Mesenchymal stem cell (in vitro differentiated cells and primary cell): ENCODE results near the gene IGSF8.
"Not testable (repeated sequence)": the region's sequence is repeated elsewhere in the genome, so short reads cannot be mapped to it uniquely, and the experiment has no call there.

Experiments used
- DNase-seq: peaks from one replicate; pipeline ENCODE4 v3.0.0-alpha.2; 2013
- H2AFZ ChIP-seq: one replicate; pipeline ENCODE4 v1.6.1; 2013; ENCODE audit warnings: low read depth, mild to moderate bottlenecking, control low read depth, inconsistent platforms, low read length, moderate library complexity
- H2AK5ac ChIP-seq: 2 replicates; pipeline ENCODE4 v1.6.1; 2013; ENCODE audit warnings: low read length, moderate library complexity, mild to moderate bottlenecking, inconsistent platforms; ENCODE audit not compliant: severe bottlenecking
- H2BK120ac ChIP-seq: one replicate; pipeline ENCODE4 v1.6.1; 2013; ENCODE audit warnings: low read depth, mild to moderate bottlenecking, inconsistent platforms, low read length, moderate library complexity
- H2BK12ac ChIP-seq, 2 experiments: one replicate each; pipeline ENCODE4 v1.6.1; 2013; ENCODE audit warnings: inconsistent platforms in 2 of 2, low read length in 2 of 2, mild to moderate bottlenecking in 2 of 2, moderate library complexity in 2 of 2, control low read depth in 1 of 2
- H2BK15ac ChIP-seq: one replicate; pipeline ENCODE4 v1.6.1; 2013; ENCODE audit warnings: mild to moderate bottlenecking, low read depth, inconsistent platforms; ENCODE audit not compliant: poor library complexity, severe bottlenecking
- H2BK5ac ChIP-seq: 2 replicates; pipeline ENCODE4 v1.6.1; 2013; ENCODE audit warnings: low read depth, mild to moderate bottlenecking, low read length, control low read depth, inconsistent platforms; ENCODE audit not compliant: poor library complexity, severe bottlenecking
- H3K14ac ChIP-seq, 2 experiments: one replicate each; pipeline ENCODE4 v1.6.1; 2013; ENCODE audit warnings: inconsistent platforms in 2 of 2, low read length in 2 of 2, control low read depth in 1 of 2, mild to moderate bottlenecking in 1 of 2, moderate library complexity in 1 of 2
- H3K18ac ChIP-seq, 2 experiments: one replicate each; pipeline ENCODE4 v1.6.1; 2013; ENCODE audit warnings: inconsistent platforms in 2 of 2, low read length in 2 of 2, control low read depth in 1 of 2, low read depth in 1 of 2, mild to moderate bottlenecking in 1 of 2
- H3K23ac ChIP-seq, 2 experiments: one replicate each; pipeline ENCODE4 v1.6.1; 2013; ENCODE audit warnings: inconsistent platforms in 2 of 2, low read length in 2 of 2, mild to moderate bottlenecking in 2 of 2, moderate library complexity in 2 of 2, control low read depth in 1 of 2
- H3K27ac ChIP-seq: 2 replicates; pipeline ENCODE4 v1.5.1; 2013; ENCODE audit warnings: mild to moderate bottlenecking, moderate library complexity, low read length, control low read depth, inconsistent platforms; ENCODE audit not compliant: poor library complexity, severe bottlenecking
- H3K27me3 ChIP-seq, 2 experiments: 2 replicates each; pipeline versions ENCODE4 v1.6.1 to v1.7.0; 2013; ENCODE audit warnings: low read length in 2 of 2, mild to moderate bottlenecking in 2 of 2, moderate library complexity in 2 of 2, control low read depth in 1 of 2, inconsistent platforms in 1 of 2; ENCODE audit not compliant: control insufficient read depth in 1 of 2, insufficient read depth in 1 of 2
- H3K36me3 ChIP-seq, 2 experiments: 2 replicates each; pipeline versions ENCODE4 v1.6.1 to v1.7.0; 2013; ENCODE audit warnings: low read length in 2 of 2, control low read depth in 1 of 2, inconsistent platforms in 1 of 2, low read depth in 1 of 2, mild to moderate bottlenecking in 1 of 2; ENCODE audit not compliant: insufficient read depth in 2 of 2, control insufficient read depth in 1 of 2
- H3K4ac ChIP-seq, 2 experiments: one replicate each; pipeline ENCODE4 v1.6.1; 2013; ENCODE audit warnings: inconsistent platforms in 2 of 2, low read length in 2 of 2, mild to moderate bottlenecking in 2 of 2, moderate library complexity in 2 of 2, control low read depth in 1 of 2, low read depth in 1 of 2
- H3K4me1 ChIP-seq: 2 replicates; pipeline ENCODE4 v1.6.1; 2013; ENCODE audit warnings: low read depth, low read length, control low read depth; ENCODE audit not compliant: control insufficient read depth, insufficient read depth
- H3K4me2 ChIP-seq: 2 replicates; pipeline ENCODE4 v1.6.1; 2013; ENCODE audit warnings: low read length, mild to moderate bottlenecking, inconsistent platforms; ENCODE audit not compliant: poor library complexity, severe bottlenecking
- H3K4me3 ChIP-seq, 2 experiments: 2 replicates each; pipeline versions ENCODE4 v1.5.1 to v1.7.0; 2013; ENCODE audit warnings: low read length in 2 of 2, mild to moderate bottlenecking in 2 of 2, control low read depth in 1 of 2, low read depth in 1 of 2; ENCODE audit not compliant: insufficient read depth in 1 of 2
- H3K79me1 ChIP-seq: replicated peaks from 2 replicates; pipeline ENCODE4 v1.6.1; 2013; ENCODE audit warnings: mild to moderate bottlenecking, control low read depth, low read length, inconsistent platforms; ENCODE audit not compliant: poor library complexity, severe bottlenecking
- H3K9ac ChIP-seq: 2 replicates; pipeline ENCODE4 v1.7.0; 2013; ENCODE audit warnings: mild to moderate bottlenecking, low read length, moderate library complexity
- H3K9me3 ChIP-seq: 2 replicates; pipeline ENCODE4 v1.7.0; 2013; ENCODE audit warnings: mild to moderate bottlenecking, low read length; ENCODE audit not compliant: control insufficient read depth
- H4K8ac ChIP-seq: one replicate; pipeline ENCODE4 v1.6.1; 2013; ENCODE audit warnings: inconsistent platforms, mild to moderate bottlenecking, low read length, moderate library complexity
- H4K91ac ChIP-seq: one replicate; pipeline ENCODE4 v1.6.1; 2013; ENCODE audit warnings: mild to moderate bottlenecking, low read length, inconsistent platforms
- WGBS: methylation state at CpG from one replicate; pipeline ENCODE4 v1.1.7; 2013; ENCODE audit warnings: mixed read lengths; 5-methylcytosine and 5-hydroxymethylcytosine counted together

IGSF8 gene

DNA sequence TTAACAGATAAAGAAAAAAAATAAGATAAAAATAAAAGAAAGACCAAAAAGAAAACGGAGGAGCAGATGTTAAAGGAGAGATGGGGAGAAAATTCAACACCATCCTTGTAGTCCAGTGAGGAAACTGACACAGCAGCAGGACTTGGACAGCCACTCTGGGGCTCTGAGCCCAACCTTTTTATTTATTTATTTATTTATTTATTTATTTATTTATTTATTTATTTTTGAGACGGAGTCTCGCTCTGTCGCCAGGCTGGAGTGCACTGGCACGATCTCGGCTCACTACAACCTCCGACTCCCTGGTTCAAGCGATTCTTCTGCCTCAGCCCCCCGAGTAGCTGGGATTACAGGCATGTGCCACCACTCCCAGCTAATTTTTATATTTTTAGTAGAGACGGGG lies 13.0 kb upstream of the IGSF8 start:
- H3K4me1 ChIP-seq, H4K8ac ChIP-seq, H2AK5ac ChIP-seq, H3K9ac ChIP-seq, H3K27ac ChIP-seq, H3K9me3 ChIP-seq, H2BK15ac ChIP-seq, H3K4me2 ChIP-seq, H3K14ac ChIP-seq, H3K36me3 ChIP-seq, H3K4ac ChIP-seq, H3K23ac ChIP-seq, H2AFZ ChIP-seq, H2BK5ac ChIP-seq, DNase-seq, H3K79me1 ChIP-seq, H3K4me3 ChIP-seq, H2BK12ac ChIP-seq, H2BK120ac ChIP-seq, H4K91ac ChIP-seq, H3K18ac ChIP-seq: not testable (repeated sequence)
- WGBS: 94% methylated on average over 8 of the region's 10 CpGs
- H3K27me3 ChIP-seq: peaks cover 45 to 75% of the 10 kb centered on the region in 2 experiments

DNA sequence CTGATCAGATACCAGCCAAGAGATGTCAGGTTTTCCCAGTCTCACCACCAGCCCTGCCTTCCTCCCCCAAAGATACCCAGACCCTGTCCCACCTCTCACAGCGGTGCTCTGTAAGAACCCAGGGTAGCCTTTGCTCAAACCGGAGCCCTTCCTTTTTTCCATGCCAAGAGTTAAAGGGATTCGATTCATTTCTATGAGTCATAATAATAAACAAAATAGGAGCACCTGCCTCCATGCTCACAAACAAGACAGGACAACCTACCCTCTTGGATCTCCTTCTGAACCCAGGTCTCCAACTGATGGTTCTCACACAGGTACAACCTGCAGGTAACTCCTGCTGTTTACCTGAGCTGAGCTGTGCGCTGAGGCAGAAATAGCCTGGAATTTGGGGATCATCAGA lies 11.3 kb upstream of the IGSF8 start:
- no peak for DNase-seq
- H3K23ac ChIP-seq: no peak overlapping the region
- no peak overlapping the region for H3K4me3 ChIP-seq
- H2AFZ ChIP-seq: no peak overlapping the region
- no peak overlapping the region for H2BK15ac ChIP-seq
- no peak overlapping the region for H3K9ac ChIP-seq
- no peaks in the 10 kb centered on the region for H3K36me3 ChIP-seq
- H2BK12ac ChIP-seq: no peak overlapping the region
- WGBS: 88% methylated on average over 4 of the region's 4 CpGs
- no peak overlapping the region for H2AK5ac ChIP-seq
- peaks cover 35 to 67% of the 10 kb centered on the region in 2 experiments for H3K27me3 ChIP-seq
- no peak overlapping the region for H3K4me2 ChIP-seq
- H3K79me1 ChIP-seq: no peaks in the 10 kb centered on the region
- H2BK120ac ChIP-seq: no peak overlapping the region
- H3K4me1 ChIP-seq: peaks cover 9% of the 10 kb centered on the region
- H2BK5ac ChIP-seq: no peak overlapping the region
- H3K9me3 ChIP-seq: no peaks in the 10 kb centered on the region
- H3K14ac ChIP-seq: no peak overlapping the region
- no peak overlapping the region for H3K27ac ChIP-seq
- no peak overlapping the region for H4K91ac ChIP-seq
- H3K4ac ChIP-seq: no peak overlapping the region
- no peak overlapping the region for H4K8ac ChIP-seq
- H3K18ac ChIP-seq: no peak overlapping the region

DNA sequence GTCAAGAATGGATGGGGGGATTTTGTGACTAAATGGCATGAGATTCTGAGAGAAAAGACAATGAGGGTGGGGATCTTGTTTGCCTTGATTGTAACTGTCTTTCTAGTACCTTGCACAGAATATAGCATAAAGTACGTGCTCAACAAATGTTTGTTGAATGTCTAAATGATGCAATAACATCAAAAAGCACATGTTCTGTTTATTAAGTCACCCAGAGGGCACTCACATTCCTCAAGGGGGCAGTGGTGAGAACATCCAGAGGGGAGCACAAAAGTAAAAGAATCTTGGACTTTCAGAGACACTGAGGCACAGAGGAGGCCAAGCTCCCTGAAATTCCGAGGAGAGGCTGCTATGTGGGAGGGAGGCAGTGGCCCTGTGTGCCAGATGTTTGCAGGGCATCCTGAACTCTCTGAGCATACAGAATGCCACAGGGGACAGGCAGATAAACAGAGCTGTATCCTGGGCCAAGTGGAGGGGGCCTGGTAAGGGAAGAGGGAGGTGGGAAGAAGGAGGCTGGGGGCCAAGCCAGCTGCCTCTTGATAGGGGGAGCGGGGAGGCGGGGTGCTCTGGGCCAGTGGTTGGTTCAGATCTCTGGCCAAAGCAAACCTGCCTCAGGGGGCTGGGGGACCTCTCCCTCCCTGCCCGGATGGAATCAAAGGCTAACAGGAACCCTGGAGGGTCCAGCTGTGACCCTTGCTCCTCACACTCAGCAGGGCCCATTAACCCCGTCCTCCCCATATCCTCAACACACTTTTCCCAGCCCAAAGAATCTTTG lies 10.7 kb upstream of the IGSF8 start:
- Histone ChIP-seq H2AFZ (no peak overlapping the region), H3K36me3 (no peaks in the 10 kb centered on the region), H3K27ac (no peak overlapping the region), H3K9ac (no peak overlapping the region), H3K4me1 (peaks cover 13% of the 10 kb centered on the region), H3K4ac (no peak overlapping the region), H4K8ac (no peak overlapping the region), H3K18ac (no peak overlapping the region), H3K4me3 (no peak overlapping the region), H2BK12ac (no peak overlapping the region), H3K27me3 (peaks cover 32 to 63% of the 10 kb centered on the region in 2 experiments), H3K23ac (no peak overlapping the region), H3K4me2 (no peak overlapping the region), H2BK5ac (no peak overlapping the region), H2BK120ac (no peak overlapping the region), H3K14ac (no peak overlapping the region), H3K79me1 (no peaks in the 10 kb centered on the region), H2BK15ac (no peak overlapping the region), H4K91ac (no peak overlapping the region), H3K9me3 (no peaks in the 10 kb centered on the region), H2AK5ac (no peak overlapping the region)
- 23% methylated on average over 4 of the region's 6 CpGs for WGBS
- DNase-seq: peak; percentile 52

DNA sequence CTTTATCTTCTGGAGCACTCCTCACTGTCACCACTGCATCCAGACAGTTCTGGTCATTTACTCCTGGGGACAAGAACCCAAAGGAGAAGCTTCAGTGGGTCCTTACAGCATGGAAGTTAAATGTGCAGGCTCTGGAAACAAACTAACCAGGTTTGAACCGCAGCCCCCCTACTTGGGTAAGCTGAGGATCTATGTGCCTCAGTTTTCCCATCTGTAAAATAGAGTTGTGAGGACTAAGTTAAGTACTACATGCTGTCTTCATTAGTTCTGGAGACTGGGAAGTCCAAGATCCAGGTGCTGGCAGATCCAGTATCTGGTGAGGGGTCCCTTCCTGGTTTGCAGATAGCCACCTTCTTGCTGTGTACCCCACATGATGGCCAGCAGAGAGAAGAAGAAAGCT lies 9.1 kb upstream of the IGSF8 start:
- 95% methylated on average over 1 of the region's 1 CpG for WGBS
- no peak overlapping the region for H3K9ac ChIP-seq

More for the DNA sequence above, 9.1 kb upstream of the IGSF8 start:
- H3K36me3 ChIP-seq: no peaks in the 10 kb centered on the region
- no peaks in the 10 kb centered on the region for H3K9me3 ChIP-seq
- H3K14ac ChIP-seq: no peak overlapping the region
- H3K4me1 ChIP-seq: peaks cover 22% of the 10 kb centered on the region
- H2AFZ ChIP-seq: no peak overlapping the region
- no peak for DNase-seq
- H3K79me1 ChIP-seq: no peaks in the 10 kb centered on the region
- H3K4me2 ChIP-seq: no peak overlapping the region
- H4K8ac ChIP-seq: no peak overlapping the region
- H2AK5ac ChIP-seq: no peak overlapping the region
- H4K91ac ChIP-seq: no peak overlapping the region
- no peak overlapping the region for H3K4ac ChIP-seq
- H2BK120ac ChIP-seq: no peak overlapping the region
- no peak overlapping the region for H3K4me3 ChIP-seq
- peaks cover 28 to 55% of the 10 kb centered on the region in 2 experiments for H3K27me3 ChIP-seq
- no peak overlapping the region for H3K27ac ChIP-seq
- H2BK5ac ChIP-seq: no peak overlapping the region
- H2BK12ac ChIP-seq: no peak overlapping the region
- H3K23ac ChIP-seq: no peak overlapping the region
- H2BK15ac ChIP-seq: no peak overlapping the region
- no peak overlapping the region for H3K18ac ChIP-seq
